HEK293 (cell line): ENCODE results near the gene SS18.

Experiments used
- CTCF ChIA-PET: fragments of 350-600 bp; formaldehyde crosslinking; extraction: SDS; loops from one replicate; lab custom pipeline; 2021; ENCODE audit warnings: antibody characterized with exemption; lab: Yijun Ruan, JAX
- POLR2A ChIA-PET: fragments of 300-600 bp; formaldehyde crosslinking; extraction: SDS; loops from one replicate; lab custom pipeline; 2020; ENCODE audit warnings: antibody characterized with exemption, inconsistent platforms; lab: Yijun Ruan, JAX
- H3K27ac ChIP-seq: fragments of 200-500 bp; sonication (Bioruptor generic); 2 replicates; pipeline ENCODE4 v1.5.1; 2014; ENCODE audit warnings: low read depth, low read length, control low read depth, inconsistent platforms; ENCODE audit errors: extremely low read depth
- H3K36me3 ChIP-seq, 2 experiments: fragments of 200-500 bp in 1 of 2; sonication (Bioruptor generic) in 1 of 2; 1 replicate in 1 of 2; 2 replicates in 1 of 2; pipeline ENCODE4 v1.5.1; 2014 to 2017; ENCODE audit warnings: inconsistent platforms in 2 of 2, low read length in 2 of 2; ENCODE audit not compliant: control insufficient read depth in 2 of 2, insufficient read depth in 1 of 2
- H3K4me1 ChIP-seq: fragments of 200-500 bp; sonication (Bioruptor generic); 2 replicates; pipeline ENCODE4 v1.5.1; 2014; ENCODE audit warnings: mild to moderate bottlenecking, low read length, inconsistent platforms; ENCODE audit not compliant: control insufficient read depth, insufficient read depth
- H3K4me3 ChIP-seq: 2 replicates; pipeline ENCODE4 v1.5.1; 2011; ENCODE audit warnings: low read depth, mild to moderate bottlenecking, control low read depth, low read length, moderate library complexity
- H3K9me3 ChIP-seq: fragments of 200-500 bp; sonication (Bioruptor generic); 2 replicates; pipeline ENCODE4 v1.5.1; 2014; ENCODE audit warnings: low read depth, low read length, inconsistent platforms; ENCODE audit not compliant: control insufficient read depth, insufficient read depth
- GLIS2 ChIP-seq: fragments of 450-650 bp; formaldehyde crosslinking; IDR thresholded peaks from 2 replicates; pipeline ENCODE4 v1.5.1; 2016; ENCODE audit warnings: missing biosample characterization, missing genetic modification characterization
- MEIS1 ChIP-seq: sonication (generic); formaldehyde crosslinking; IDR thresholded peaks from 2 replicates; pipeline ENCODE4 v1.8.1; 2022; ENCODE audit warnings: missing genetic modification reagents, mild to moderate bottlenecking, borderline replicate concordance
- SCRT1 ChIP-seq: fragments of 450-650 bp; formaldehyde crosslinking; IDR thresholded peaks from 2 replicates; pipeline ENCODE4 v1.5.1; 2016; ENCODE audit warnings: missing biosample characterization, missing genetic modification characterization, borderline replicate concordance
- TCF7L2 ChIP-seq: IDR thresholded peaks from 2 replicates; pipeline ENCODE4 v1.6.1; 2011; ENCODE audit warnings: low read depth, mild to moderate bottlenecking, inconsistent platforms, low read length, moderate library complexity, borderline replicate concordance
- YY1 ChIP-seq: fragments of 450-650 bp; formaldehyde crosslinking; IDR thresholded peaks from 2 replicates; pipeline ENCODE4 v1.5.1; 2018; ENCODE audit warnings: missing biosample characterization, missing genetic modification characterization
- YY2 ChIP-seq: fragments of 450-650 bp; formaldehyde crosslinking; IDR thresholded peaks from 2 replicates; pipeline ENCODE4 v1.5.1; 2016; ENCODE audit warnings: missing biosample characterization, missing genetic modification characterization
- ZNF121 ChIP-seq: fragments of 450-650 bp; formaldehyde crosslinking; IDR thresholded peaks from 2 replicates; pipeline ENCODE4 v1.5.1; 2016; ENCODE audit warnings: missing biosample characterization, missing genetic modification characterization
- ZNF140 ChIP-seq: fragments of 450-650 bp; formaldehyde crosslinking; IDR thresholded peaks from 2 replicates; pipeline ENCODE4 v1.5.1; 2016; ENCODE audit warnings: missing biosample characterization, missing genetic modification characterization
- ZNF37A ChIP-seq: fragments of 450-650 bp; IDR thresholded peaks from 2 replicates; pipeline ENCODE4 v1.5.1; 2018; ENCODE audit warnings: missing biosample characterization, missing genetic modification characterization
- ZNF514 ChIP-seq: fragments of 450-650 bp; formaldehyde crosslinking; IDR thresholded peaks from 2 replicates; pipeline ENCODE4 v1.5.1; 2016; ENCODE audit warnings: missing biosample characterization, missing genetic modification characterization
- ZNF529 ChIP-seq: fragments of 450-650 bp; formaldehyde crosslinking; IDR thresholded peaks from 2 replicates; pipeline ENCODE4 v1.5.1; 2017; ENCODE audit warnings: missing genetic modification characterization, missing biosample characterization; ENCODE audit not compliant: insufficient replicate concordance
- ZNF530 ChIP-seq: fragments of 450-650 bp; formaldehyde crosslinking; IDR thresholded peaks from 2 replicates; pipeline ENCODE4 v1.5.1; 2016; ENCODE audit warnings: low read depth, missing biosample characterization, missing genetic modification characterization
- ZNF558 ChIP-seq: fragments of 450-650 bp; formaldehyde crosslinking; IDR thresholded peaks from 2 replicates; pipeline ENCODE4 v1.5.1; 2016; ENCODE audit warnings: missing biosample characterization, missing genetic modification characterization
- ZNF571 ChIP-seq: fragments of 450-650 bp; formaldehyde crosslinking; IDR thresholded peaks from 2 replicates; pipeline ENCODE4 v1.5.0; 2017; ENCODE audit warnings: missing biosample characterization, missing genetic modification characterization
- ZNF747 ChIP-seq: fragments of 450-650 bp; formaldehyde crosslinking; IDR thresholded peaks from 2 replicates; pipeline ENCODE4 v1.5.1; 2016; ENCODE audit warnings: missing biosample characterization, missing genetic modification characterization
- TF ChIP-seq, protein P1 (sequence below): fragments of 450-650 bp; formaldehyde crosslinking; IDR thresholded peaks from 2 replicates; pipeline ENCODE4 v1.5.1; 2016; ENCODE audit warnings: missing biosample characterization, missing genetic modification characterization
- TF ChIP-seq, protein P2 (sequence below): fragments of 450-650 bp; formaldehyde crosslinking; optimal IDR thresholded peaks from 2 replicates; pipeline ENCODE3; 2016; ENCODE audit warnings: missing biosample characterization, mild to moderate bottlenecking, missing genetic modification characterization
- TF ChIP-seq, protein P3 (sequence below): fragments of 450-650 bp; formaldehyde crosslinking; IDR thresholded peaks from 2 replicates; pipeline ENCODE4 v1.5.1; 2017; ENCODE audit warnings: missing biosample characterization, missing genetic modification characterization
- TF ChIP-seq, protein P4 (sequence below): fragments of 450-650 bp; formaldehyde crosslinking; IDR thresholded peaks from 2 replicates; pipeline ENCODE4 v1.5.1; 2016; ENCODE audit warnings: missing biosample characterization, missing genetic modification characterization

SS18 gene

DNA sequence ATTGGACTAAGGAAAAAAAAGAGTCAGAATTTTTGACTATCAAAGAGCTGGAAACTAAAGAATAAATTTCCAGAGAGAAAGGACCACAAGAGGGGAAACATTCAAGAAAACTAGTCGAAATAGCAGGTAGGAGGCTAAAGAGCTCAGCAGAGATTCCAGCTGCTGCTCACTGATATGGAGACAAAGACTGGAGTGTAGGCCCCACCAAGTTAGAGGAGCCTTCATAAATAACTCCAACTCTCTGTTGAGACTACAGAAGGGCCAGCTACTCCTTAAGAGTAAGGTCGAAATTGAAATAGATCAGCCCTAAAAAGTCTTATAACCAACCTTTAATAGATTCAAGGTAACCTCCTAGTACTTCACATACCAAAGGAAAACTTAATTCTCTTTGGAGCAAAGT is 31.1 kb downstream of the SS18 start (continued):
- TF ChIP-seq ZNF571 (tag by site-specific recombination) (no peak), YY1 (tag by site-specific recombination) (no peak)

DNA sequence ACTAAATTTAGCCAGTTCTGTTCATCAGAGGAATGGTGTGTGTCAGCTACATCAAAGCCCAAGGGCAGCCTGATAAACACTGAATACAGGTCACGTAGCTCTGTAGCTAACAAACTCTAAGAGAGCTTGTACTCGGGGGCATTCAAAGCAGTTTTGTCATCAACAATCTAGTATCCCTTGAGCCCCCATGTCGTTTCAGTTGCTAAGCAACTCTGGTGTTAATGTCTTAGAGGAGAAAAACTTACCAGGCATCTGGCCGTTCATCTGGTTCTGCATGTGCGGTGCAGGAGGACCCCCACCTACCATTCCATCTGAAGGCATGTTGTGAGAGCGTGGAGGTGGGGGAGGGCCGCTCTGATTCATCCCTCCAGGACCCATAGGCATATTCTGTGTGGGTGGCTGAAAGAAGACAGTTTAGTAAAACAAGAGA is 33.1 kb downstream of the SS18 start:
- no peaks in the 10 kb centered on the region for H3K4me1 ChIP-seq
- H3K9me3 ChIP-seq: no peaks in the 10 kb centered on the region
- CTCF ChIA-PET: interaction anchor here (0.7 kb wide), 1 partner anchor 1156 kb away, joined by 3 read pairs; no protein-coding TSS in a partner anchor
- TF ChIP-seq ZNF530 (tag by site-specific recombination) (no peak), YY2 (no peak), ZNF121 (tag by site-specific recombination) (no peak), ZNF514 (tag by site-specific recombination) (no peak), SCRT1 (tag by site-specific recombination) (no peak), TCF7L2 (no peak)
- TF ChIP-seq, protein P1, sequence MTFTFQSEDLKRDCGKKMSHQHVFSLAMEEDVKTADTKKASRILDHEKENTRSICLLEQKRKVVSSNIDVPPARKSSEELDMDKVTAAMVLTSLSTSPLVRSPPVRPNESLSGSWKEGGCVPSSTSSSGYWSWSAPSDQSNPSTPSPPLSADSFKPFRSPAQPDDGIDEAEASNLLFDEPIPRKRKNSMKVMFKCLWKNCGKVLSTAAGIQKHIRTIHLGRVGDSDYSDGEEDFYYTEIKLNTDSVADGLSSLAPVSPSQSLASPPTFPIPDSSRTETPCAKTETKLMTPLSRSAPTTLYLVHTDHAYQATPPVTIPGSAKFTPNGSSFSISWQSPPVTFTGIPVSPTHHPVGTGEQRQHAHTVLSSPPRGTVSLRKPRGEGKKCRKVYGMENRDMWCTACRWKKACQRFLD: no peak
- TF ChIP-seq, protein P2, sequence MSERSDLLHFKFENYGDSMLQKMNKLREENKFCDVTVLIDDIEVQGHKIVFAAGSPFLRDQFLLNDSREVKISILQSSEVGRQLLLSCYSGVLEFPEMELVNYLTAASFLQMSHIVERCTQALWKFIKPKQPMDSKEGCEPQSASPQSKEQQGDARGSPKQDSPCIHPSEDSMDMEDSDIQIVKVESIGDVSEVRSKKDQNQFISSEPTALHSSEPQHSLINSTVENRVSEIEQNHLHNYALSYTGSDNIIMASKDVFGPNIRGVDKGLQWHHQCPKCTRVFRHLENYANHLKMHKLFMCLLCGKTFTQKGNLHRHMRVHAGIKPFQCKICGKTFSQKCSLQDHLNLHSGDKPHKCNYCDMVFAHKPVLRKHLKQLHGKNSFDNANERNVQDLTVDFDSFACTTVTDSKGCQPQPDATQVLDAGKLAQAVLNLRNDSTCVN: no peak
- TF ChIP-seq, protein P3, sequence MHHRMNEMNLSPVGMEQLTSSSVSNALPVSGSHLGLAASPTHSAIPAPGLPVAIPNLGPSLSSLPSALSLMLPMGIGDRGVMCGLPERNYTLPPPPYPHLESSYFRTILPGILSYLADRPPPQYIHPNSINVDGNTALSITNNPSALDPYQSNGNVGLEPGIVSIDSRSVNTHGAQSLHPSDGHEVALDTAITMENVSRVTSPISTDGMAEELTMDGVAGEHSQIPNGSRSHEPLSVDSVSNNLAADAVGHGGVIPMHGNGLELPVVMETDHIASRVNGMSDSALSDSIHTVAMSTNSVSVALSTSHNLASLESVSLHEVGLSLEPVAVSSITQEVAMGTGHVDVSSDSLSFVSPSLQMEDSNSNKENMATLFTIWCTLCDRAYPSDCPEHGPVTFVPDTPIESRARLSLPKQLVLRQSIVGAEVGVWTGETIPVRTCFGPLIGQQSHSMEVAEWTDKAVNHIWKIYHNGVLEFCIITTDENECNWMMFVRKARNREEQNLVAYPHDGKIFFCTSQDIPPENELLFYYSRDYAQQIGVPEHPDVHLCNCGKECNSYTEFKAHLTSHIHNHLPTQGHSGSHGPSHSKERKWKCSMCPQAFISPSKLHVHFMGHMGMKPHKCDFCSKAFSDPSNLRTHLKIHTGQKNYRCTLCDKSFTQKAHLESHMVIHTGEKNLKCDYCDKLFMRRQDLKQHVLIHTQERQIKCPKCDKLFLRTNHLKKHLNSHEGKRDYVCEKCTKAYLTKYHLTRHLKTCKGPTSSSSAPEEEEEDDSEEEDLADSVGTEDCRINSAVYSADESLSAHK (tag by site-specific recombination): no peak
- TF ChIP-seq, all 188 proteins: peak for 0
- Histone ChIP-seq H3K36me3 (peaks cover 21 to 51% of the 10 kb centered on the region in 2 experiments), H3K27ac (no peak overlapping the region), H3K4me3 (no peak overlapping the region)
- POLR2A ChIA-PET: no interaction called here

DNA sequence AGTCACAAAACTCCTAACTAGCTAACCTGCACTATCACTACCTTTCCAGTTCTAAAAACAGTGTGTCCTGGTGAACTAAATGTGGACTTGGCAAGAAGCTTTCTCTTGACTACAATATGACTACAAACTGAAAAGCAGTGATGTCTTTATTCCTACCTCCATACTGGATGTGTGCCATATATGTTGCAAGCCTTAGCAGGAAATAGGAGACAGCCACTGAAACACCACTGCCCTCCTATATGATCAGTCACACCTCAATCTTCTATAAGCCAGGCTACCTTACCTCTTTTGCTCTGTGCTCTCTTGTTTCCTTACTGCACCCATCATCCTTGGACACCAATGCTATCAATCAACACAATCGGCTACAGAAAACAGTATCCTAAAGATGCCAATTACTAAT is 34.1 kb downstream of the SS18 start:
- Histone ChIP-seq H3K4me3 (no peak overlapping the region), H3K4me1 (no peaks in the 10 kb centered on the region), H3K9me3 (no peaks in the 10 kb centered on the region), H3K36me3 (peaks cover 15 to 56% of the 10 kb centered on the region in 2 experiments), H3K27ac (no peak overlapping the region)
- ChIA-PET POLR2A (no interaction called here), CTCF (interaction anchor here (0.7 kb wide), 1 partner anchor 13 kb away, joined by 3 read pairs; no protein-coding TSS in a partner anchor)
- TF ChIP-seq ZNF140 (tag by site-specific recombination): no peak
- TF ChIP-seq ZNF558: no peak
- TF ChIP-seq GLIS2: no peak
- no peak for TF ChIP-seq ZNF37A
- TF ChIP-seq ZNF747 (tag by site-specific recombination): no peak
- TF ChIP-seq ZNF529 (tag by site-specific recombination): no peak
- TF ChIP-seq, protein P4, sequence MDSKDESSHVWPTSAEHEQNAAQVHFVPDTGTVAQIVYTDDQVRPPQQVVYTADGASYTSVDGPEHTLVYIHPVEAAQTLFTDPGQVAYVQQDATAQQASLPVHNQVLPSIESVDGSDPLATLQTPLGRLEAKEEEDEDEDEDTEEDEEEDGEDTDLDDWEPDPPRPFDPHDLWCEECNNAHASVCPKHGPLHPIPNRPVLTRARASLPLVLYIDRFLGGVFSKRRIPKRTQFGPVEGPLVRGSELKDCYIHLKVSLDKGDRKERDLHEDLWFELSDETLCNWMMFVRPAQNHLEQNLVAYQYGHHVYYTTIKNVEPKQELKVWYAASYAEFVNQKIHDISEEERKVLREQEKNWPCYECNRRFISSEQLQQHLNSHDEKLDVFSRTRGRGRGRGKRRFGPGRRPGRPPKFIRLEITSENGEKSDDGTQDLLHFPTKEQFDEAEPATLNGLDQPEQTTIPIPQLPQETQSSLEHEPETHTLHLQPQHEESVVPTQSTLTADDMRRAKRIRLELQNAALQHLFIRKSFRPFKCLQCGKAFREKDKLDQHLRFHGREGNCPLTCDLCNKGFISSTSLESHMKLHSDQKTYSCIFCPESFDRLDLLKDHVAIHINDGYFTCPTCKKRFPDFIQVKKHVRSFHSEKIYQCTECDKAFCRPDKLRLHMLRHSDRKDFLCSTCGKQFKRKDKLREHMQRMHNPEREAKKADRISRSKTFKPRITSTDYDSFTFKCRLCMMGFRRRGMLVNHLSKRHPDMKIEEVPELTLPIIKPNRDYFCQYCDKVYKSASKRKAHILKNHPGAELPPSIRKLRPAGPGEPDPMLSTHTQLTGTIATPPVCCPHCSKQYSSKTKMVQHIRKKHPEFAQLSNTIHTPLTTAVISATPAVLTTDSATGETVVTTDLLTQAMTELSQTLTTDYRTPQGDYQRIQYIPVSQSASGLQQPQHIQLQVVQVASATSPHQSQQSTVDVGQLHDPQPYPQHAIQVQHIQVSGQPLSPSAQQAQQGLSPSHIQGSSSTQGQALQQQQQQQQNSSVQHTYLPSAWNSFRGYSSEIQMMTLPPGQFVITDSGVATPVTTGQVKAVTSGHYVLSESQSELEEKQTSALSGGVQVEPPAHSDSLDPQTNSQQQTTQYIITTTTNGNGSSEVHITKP (tag by site-specific recombination): no peak
- no peak for TF ChIP-seq MEIS1
